Measurements from ENCODE around the gene LRP1B. TPM values are rescaled to one million over a fixed set of nuclear protein-coding genes. Genes with fewer than 3 reads are reported as not detected.

The LRP1B gene
- total and polyA plus RNA-seq, 2 of the 8 experiments (the other 6 are each of a cell fraction or from before 2014, with no cell fraction given), result 0.03 TPM; not detected in 1

DNA sequence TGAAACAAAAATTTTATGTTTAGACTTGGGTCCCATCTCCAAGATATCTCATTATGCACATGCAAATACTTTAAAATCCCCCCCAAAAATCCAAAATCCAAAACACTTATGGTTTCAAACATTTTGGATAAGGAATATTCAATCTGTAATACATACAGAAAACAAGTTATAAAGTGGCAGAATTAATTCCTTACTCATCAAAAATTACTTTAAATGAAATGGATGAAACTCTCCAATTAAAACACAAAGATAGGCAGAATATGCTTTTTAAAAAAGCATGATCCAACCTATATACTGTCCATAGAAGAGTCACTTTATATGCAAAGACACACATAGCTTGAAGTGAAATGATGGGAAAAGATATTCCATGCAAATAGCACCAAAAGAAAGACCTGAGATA lies 744.6 kb downstream of the LRP1B start:
- Histone ChIP-seq H3K18ac (ENCODE audit: extremely low read depth, low read length) (no peak overlapping the region), H4K20me1 (replicated peaks in 1 of 2; ENCODE audit: control insufficient read depth in 1 of 2, insufficient read depth in 2 of 2, low read length in 2 of 2) (no peaks in the 10 kb centered on the region), H4K5ac (ENCODE audit: insufficient read length, low read depth, low read length) (no peak overlapping the region), H3K36me3 (ENCODE audit: control insufficient read depth in 2 of 4, insufficient read depth in 4 of 4, low read length in 3 of 4) (no peaks in the 10 kb centered on the region), H3K56ac (replicated peaks; ENCODE audit: insufficient read length, low read depth, low read length) (no peak overlapping the region), H2BK5ac (ENCODE audit: low read depth, low read length) (no peak overlapping the region), H3K4me3 (ENCODE audit: extremely low read depth in 1 of 4, insufficient read depth in 2 of 4, low read depth in 3 of 4, low read length in 4 of 4) (no peak overlapping the region), H3K4ac (replicated peaks; ENCODE audit: insufficient read length, low read depth, low read length) (no peak overlapping the region), H3K27ac (ENCODE audit: low read depth, low read length) (no peak overlapping the region), H3K14ac (ENCODE audit: insufficient read length) (no peak overlapping the region), H2BK20ac (ENCODE audit: low read length) (no peak overlapping the region), H2BK120ac (replicated peaks; ENCODE audit: low read depth, low read length) (no peak overlapping the region), H3K9ac (replicated peaks in 1 of 4; ENCODE audit: extremely low read depth in 1 of 4, low read depth in 3 of 4, low read length in 3 of 4) (no peak overlapping the region), H3K23me2 (ENCODE audit: low read depth, low read length) (no peaks in the 10 kb centered on the region), H4K8ac (ENCODE audit: extremely low read depth, insufficient read depth, low read length) (no peak overlapping the region), H4K91ac (replicated peaks; ENCODE audit: insufficient read length, low read length) (no peak overlapping the region), H3K4me1 (replicated peaks in 1 of 4; ENCODE audit: control insufficient read depth in 3 of 4, insufficient read depth in 4 of 4, low read length in 3 of 4) (no peaks in the 10 kb centered on the region), H2AFZ (ENCODE audit: low read length) (no peak overlapping the region), H3K79me2 (ENCODE audit: control insufficient read depth in 1 of 2, insufficient read depth in 2 of 2, low read length in 2 of 2) (no peaks in the 10 kb centered on the region), H2AK5ac (ENCODE audit: low read depth, low read length) (no peak overlapping the region), H3K9me3 (ENCODE audit: insufficient read depth in 2 of 2, low read depth in 1 of 2, low read length in 1 of 2) (no peaks in the 10 kb centered on the region), H3K27me3 (replicated peaks in 1 of 4; ENCODE audit: control insufficient read depth in 3 of 4, extremely low read depth in 1 of 4, insufficient read depth in 3 of 4, low read length in 3 of 4) (no peaks in the 10 kb centered on the region), H3K4me2 (ENCODE audit: insufficient read depth in 1 of 2, low read depth in 2 of 2, low read length in 2 of 2) (no peak overlapping the region), H3K23ac (ENCODE audit: insufficient read length) (no peak overlapping the region), H3K79me1 (ENCODE audit: low read depth, low read length) (no peaks in the 10 kb centered on the region), H2BK12ac (ENCODE audit: low read depth, low read length) (no peak overlapping the region), H2BK15ac (ENCODE audit: low read length) (no peak overlapping the region)
- DNase-seq (ENCODE audit: low read depth in 1 of 2, low spot score in 2 of 2), result no peak
- FAIRE-seq, result no peak
- ChIA-PET CTCF (ENCODE audit: partially characterized antibody) (no interaction called here), POLR2A (ENCODE audit: partially characterized antibody) (no interaction called here)
- TF ChIP-seq GABPA (IDR thresholded peaks at IDR 0.05; ENCODE audit: borderline replicate concordance, insufficient read depth, low read length), result no peak
- TF ChIP-seq JUN (IDR thresholded peaks at IDR 0.05; ENCODE audit: low read depth, low read length), result no peak
- no peak for TF ChIP-seq SUZ12 (IDR thresholded peaks at IDR 0.05; ENCODE audit: low read length)
- TF ChIP-seq POU5F1 (IDR thresholded peaks at IDR 0.05; ENCODE audit: low read depth, low read length), result no peak
- no peak for TF ChIP-seq KDM5A (IDR thresholded peaks at IDR 0.05; ENCODE audit: low read length)
- TF ChIP-seq NANOG (IDR thresholded peaks at IDR 0.05; ENCODE audit: insufficient read depth, low read depth, low read length, poor library complexity, severe bottlenecking), result no peak
- TF ChIP-seq CBX8 (IDR thresholded peaks at IDR 0.05; ENCODE audit: borderline replicate concordance, low read depth, low read length), result no peak
- TF ChIP-seq EP300 (IDR thresholded peaks at IDR 0.05; ENCODE audit: borderline replicate concordance in 1 of 2, low read depth in 2 of 2, low read length in 2 of 2), result no peak
- no peak for TF ChIP-seq EGR1 (IDR thresholded peaks at IDR 0.05; ENCODE audit: borderline replicate concordance, low read depth, low read length)
- TF ChIP-seq RXRA (IDR thresholded peaks at IDR 0.05; ENCODE audit: insufficient read depth, low read depth, low read length), result no peak

Data from H1 (cell line).